ENCODE results near the gene HOXB3.
"Not testable (repeated sequence)": the region's sequence is repeated elsewhere in the genome, so short reads cannot be mapped to it uniquely, and the experiment has no call there.

Gene HOXB3

DNA sequence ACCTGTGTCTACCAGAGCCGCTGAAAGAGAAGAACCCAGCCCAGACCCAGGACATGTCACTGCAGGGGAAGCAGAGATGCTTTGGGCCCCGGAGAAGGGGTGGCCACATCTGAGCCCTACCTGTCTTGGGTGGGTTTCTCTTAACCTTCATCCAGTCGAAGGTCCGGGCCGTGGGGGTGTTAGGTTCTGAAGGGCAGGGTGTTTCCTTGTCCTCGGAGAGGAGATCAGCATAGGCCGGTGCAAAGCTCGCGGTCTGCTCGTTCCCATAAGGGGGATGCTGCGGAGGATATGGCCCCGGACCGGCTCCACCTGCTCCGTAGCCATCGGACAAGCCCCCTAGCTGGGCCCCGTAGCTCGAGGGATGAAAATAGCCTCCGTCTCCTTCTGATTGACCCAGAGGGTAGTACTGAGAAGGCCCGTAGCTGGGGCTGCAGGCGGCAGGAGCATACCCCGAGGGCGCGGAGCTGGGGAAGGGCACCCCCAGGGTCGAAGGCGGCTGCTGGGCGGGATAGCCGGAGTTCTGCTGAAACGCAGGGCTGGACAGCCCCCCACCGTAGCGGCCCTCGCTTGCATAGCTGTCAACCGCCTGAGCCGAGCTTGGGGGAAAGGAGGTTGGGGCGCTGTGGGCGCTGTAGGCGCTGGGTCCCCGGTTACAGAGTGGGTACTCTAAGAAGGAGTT lies 59.7 kb downstream of the HOXB3 start:
- DNase-seq (ENCODE audit: low read depth in 4 of 4, low spot score in 1 of 4), result no peak

DNA sequence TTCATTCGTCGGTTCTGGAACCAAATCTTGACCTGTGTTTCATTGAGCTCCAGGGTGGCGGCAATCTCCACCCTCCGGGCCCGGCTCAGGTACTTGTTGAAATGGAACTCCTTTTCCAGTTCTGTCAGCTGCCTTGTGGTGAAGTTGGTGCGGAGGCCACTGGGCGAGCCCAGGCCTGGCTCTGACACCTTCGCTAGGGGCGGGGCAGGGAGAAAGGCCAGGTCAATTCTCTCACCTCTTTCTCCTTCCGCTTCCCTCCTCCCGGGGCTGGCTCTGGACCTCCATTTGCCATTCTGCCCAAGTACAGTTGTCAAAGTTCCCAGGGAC lies 60.4 kb downstream of the HOXB3 start:
- DNase-seq (ENCODE audit: low read depth in 4 of 4, low spot score in 1 of 4), result no peak

DNA sequence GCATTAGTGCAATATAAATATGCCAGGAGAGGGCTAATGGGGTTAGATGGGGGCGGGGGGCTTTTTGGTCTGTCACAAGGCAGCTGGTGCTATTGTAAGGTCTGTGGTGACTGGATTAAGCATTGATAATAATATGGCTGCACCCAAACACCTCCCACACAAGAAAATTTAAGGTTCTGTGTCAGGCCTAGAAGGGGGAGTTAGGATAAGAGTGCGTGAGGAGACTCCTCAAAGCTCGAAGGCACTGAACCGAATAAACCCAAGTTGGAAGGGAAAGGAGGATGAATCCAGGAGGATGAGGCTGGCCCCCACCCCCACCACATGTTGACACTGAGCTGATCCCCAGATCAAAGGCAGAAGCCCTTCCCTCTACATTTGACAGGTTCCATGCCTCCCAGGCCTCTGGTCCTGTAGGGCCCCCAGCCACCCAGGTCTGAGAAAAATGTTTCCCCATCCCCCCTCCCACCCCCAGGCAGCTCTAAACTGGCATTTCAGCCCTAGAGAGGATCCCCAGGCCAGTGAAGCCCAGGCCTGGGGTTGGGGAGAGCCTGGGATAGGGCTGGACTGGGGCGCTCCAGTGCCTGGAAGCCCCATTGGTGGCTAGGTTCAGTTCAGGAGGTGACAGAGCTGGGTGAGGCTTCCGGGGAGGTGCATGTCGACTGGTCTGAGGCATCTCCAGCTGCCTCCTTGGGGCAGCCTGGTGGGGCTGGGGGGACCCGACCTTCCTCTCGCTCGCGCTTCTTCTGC lies 60.9 kb downstream of the HOXB3 start:
- no peak for DNase-seq (ENCODE audit: low read depth in 4 of 4, low spot score in 1 of 4)

DNA sequence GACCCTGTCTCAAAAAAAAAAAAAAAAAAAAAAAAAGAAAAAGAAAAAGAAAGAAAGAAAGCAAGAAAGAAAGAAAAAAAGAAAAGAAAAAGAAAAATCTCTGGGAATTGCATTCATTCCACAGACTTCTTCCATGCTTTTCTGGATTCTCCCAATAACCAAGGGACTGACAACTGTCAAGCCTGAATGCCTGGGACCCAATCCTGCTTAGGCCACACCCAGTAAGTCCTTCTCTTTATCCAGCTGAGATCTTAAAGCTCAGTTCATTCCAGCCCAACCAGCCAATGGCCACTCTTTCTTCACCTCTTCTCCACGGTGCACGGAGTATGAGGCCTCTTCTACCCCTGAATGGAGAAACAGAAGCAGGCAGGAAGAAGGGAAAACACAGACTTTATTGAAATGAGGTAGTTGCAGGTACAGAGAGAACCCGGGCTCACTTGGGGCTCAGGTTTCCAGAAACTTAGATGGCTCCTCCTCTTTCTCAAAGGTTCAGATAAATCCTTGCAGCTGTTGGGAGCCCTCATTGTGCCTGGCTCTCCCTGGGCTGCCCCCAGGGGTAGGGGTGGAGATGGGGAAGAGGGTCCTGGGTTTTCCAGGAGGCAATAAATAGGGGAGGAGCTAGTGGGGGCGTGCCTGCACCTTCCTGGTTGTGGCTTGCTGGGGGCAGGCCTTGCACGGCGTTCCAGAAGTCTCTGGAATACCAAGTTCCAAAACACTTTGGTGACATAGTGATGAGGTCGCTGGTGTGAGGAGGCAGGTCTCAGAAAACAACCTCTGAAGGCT lies 61.7 kb downstream of the HOXB3 start:
- DNase-seq (ENCODE audit: low read depth in 4 of 4, low spot score in 1 of 4), result no peak

DNA sequence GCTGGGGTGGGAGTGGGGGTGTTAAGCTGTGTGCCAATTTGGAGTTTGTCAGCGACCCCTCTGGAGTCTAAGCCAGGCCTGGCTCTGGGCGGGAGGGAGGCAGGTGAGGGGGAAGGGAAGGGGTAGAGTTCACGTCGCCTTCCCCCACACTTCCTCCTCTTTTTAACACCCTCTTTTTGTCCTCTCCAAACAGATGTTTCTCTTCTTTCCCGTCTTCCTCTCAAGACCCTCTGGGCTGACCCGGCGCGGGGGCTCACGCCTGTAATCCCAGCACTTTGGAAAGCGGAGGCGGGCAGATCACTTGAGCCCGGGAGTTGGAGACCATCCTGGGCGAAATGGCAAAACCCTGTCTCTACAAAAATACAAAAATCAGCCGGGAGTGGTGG lies 62.5 kb downstream of the HOXB3 start:
- DNase-seq (ENCODE audit: low read depth in 4 of 4, low spot score in 1 of 4), result no peak

DNA sequence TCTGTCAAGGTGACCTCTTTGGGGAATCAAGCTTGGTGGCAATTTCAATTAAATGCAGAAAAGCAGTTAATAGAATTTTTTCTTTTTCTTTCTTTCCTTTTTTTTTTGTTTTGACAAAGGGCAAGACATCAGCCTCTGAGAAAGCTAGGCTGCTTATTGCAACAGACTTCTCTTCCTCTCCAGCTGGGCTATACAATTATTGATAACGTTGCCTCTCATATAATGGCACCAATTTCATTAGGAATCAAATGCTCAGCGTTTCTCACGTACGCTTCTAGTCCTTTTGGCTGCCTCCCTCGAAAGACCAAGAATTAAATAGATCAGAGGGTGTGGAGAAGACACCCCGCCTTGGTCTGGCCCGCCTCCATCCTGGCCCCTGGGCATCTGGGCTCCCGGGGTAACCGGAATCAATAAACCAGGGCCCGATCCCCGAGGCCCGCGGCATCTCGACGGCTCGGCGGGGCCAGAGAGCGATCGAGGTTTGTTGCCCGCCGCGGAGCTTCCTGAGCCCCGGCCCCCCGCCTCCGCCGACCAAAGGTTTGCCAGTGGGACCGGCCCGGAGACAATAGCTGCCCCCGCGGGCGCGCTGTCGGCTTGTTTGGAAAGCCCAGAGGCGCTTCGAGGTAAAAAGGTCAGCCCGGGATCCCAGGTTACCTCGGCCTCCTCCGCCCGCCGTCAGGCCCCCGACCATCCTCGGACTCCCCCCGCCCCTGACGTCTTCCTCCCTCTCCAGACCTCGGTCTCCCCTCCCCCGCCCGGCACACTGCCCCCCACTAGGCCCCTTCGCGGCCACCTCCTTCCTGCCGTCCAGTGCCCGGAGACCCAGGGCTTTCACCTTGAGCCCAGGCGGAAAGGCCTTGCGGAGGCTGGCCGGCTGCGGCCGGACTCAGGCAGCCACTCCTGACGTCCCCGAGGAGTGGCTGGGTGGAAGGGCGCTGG lies 63.2 kb downstream of the HOXB3 start:
- no peak for DNase-seq (ENCODE audit: low read depth in 4 of 4, low spot score in 1 of 4)

DNA sequence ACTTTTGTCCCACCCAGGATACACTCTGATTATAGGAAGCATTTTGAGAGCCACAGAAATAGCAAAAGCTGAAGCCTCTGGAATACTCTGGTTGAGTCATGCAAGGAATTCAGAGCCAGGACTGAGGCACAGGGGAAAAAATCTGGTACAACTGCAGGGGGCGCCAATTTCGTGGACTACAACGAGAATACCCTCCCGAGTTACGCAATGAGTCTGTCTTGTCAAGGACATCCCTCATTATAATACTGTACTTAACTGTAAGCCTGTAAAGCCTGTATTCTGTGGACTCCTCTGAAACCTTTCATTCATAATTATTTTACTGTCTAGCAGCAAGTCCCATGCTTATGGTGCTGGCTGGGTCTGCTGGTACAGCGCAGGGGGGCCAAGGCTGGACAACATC lies 67.0 kb downstream of the HOXB3 start:
- DNase-seq (ENCODE audit: low read depth in 4 of 4, low spot score in 1 of 4), result no peak

DNA sequence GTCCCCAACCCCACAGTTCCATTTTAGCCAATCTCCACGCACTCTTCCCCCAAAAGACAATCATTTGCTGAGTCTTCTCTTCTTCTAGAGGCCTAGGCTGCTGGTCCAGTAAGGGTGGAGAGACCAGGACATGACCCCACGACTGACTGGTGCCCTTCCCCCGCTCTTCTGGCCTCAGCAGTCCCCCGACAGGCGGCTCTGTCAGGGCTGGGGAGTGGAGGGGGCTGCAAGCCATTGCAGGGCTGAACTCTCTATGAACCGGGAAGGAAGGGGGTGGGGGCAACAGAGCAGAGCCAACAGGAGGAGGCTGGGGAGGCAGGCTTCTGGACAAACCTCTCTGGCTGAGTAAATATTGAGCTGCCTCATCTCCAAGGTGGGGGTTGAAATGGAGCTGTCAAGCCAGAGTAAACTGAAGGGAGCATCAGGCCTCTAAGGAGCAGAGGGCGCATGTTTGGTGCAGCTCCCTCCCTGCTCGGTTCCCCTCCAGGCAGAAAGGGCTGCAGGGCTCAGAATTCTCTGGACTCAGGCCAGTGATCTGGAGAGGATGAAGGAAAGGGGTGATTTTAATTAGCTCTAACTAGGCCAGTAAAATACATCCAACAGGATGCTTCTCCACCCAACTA lies 67.9 kb downstream of the HOXB3 start:
- no peak for DNase-seq (ENCODE audit: low read depth in 4 of 4, low spot score in 1 of 4)

DNA sequence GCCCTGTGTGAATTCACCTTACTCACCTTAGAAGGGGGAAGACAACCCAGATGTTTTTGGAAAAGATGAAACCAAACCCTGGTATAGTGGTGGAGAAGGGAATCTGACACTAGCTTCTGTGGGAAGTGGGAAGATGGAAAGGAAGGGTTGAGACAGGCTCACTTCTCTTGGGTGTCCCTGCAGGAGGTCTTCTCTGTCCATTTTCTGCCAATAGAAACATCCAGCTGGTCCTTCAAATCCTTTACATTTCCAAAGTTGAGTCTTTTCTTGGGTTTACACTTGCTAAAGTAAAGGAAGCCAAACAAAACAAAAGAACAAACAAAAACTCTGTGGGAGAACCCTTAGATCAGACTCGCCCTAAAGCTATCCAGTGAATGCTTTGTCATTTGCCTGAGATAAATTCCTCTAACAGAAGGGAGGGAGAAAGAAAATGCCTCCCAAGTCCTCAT lies 69.4 kb downstream of the HOXB3 start:
- no peak for DNase-seq (ENCODE audit: low read depth in 4 of 4, low spot score in 1 of 4)

DNA sequence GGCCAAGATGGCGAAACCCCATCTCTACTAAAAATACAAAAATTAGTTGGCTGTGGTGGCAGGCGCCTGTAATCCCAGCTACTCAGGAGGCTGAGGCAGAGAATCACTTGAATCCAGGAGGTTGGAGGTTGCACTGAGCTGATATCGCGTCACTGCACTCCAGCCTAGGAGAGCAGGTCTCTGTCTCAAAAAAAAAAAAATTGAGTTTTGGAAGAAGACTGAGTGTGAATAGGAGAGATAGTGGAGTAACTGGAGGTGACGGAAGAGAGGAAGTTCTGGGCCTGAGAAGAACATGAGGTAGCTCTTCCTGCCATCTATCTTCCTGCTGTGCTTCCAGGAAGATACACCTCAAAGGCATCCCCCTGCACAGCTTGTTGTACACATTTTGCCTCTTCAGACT lies 70.6 kb downstream of the HOXB3 start:
- no peak for DNase-seq (ENCODE audit: low read depth in 4 of 4, low spot score in 1 of 4)

DNA sequence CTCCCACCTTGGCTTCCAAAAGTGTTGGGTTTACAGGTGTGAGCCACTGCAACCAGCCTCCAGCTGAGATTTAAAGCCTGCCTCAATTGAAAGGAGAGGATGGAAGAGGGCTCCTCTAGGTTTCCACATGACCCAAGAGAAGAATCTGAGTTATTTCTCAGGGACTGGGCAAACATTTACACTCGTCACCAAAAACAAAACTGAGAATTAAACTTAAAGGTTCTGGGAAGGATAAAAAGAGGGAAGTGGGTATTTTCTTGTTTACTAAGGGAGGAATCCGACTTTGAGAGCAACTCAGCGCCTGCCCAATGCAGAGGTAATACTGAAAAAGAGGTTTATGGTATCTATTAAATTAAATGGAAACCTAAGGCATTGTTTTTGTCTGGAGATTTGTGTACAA lies 72.6 kb downstream of the HOXB3 start:
- no peak for DNase-seq (ENCODE audit: low read depth in 4 of 4, low spot score in 1 of 4)

DNA sequence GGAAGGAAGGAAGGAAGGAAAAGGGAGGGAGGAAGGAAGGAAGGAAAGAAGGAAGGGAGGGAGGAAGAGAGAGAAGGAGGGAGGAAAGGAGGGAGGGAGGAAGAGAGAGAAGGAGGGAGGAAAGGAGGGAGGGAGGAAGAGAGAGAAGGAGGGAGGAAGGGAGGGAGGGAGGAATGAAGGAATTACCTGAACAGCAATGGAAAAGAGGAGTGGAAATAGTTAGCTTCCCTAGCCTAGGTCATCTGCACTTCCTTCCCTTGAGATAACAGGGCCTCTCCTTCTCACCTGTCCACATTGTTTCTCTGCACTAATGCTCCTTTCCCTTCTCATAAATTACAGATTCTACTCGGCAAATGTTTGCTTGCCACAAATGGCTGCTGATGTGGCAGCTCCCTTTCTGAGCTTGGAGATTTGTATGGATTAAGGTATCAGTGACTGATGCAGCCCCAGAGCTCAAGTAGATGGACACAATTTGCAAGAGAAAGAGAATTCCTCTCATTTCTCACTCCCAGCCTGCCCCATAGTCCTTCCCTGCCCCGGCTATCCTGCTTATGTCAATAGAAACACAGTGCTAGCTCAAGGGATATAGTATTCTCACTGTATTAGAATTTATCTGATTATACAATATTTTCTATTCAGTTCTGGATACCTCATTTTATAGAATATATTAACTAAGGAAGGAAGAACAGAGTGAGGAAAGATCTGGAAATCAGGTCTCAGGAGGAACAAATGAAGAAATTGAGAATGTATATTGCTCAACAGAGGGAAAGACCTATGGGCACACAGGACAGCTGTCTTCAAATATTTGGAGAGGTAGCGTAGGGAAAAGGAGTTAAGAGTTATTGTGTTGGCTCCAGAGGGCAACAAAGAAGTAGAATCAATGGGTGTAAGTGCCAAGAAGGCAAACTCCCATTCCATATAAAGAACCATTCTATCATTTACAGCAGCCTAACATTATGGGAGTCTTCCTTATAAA lies 73.8 kb downstream of the HOXB3 start:
- no peak for DNase-seq (ENCODE audit: low read depth in 4 of 4, low spot score in 1 of 4)

DNA sequence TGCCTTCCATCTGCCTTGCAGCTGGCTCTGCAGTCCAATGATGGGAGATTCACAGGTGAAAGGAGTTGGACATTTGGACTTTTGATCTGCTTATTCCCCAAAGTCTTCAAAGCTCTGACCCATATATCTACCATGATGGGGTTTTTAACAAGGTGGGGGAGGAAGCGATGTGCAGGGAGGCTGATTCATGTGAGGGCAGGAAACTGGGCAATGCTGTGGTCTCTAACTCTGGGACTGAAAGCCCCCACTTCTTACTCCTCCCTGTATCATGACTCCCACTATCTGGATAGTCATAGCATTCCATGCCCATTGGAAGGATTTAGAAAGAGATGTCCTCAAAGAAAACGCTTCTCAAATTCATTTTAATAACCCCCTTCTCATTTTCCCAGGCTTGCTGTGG lies 75.6 kb downstream of the HOXB3 start:
- no peak for DNase-seq (ENCODE audit: low read depth in 4 of 4, low spot score in 1 of 4)

DNA sequence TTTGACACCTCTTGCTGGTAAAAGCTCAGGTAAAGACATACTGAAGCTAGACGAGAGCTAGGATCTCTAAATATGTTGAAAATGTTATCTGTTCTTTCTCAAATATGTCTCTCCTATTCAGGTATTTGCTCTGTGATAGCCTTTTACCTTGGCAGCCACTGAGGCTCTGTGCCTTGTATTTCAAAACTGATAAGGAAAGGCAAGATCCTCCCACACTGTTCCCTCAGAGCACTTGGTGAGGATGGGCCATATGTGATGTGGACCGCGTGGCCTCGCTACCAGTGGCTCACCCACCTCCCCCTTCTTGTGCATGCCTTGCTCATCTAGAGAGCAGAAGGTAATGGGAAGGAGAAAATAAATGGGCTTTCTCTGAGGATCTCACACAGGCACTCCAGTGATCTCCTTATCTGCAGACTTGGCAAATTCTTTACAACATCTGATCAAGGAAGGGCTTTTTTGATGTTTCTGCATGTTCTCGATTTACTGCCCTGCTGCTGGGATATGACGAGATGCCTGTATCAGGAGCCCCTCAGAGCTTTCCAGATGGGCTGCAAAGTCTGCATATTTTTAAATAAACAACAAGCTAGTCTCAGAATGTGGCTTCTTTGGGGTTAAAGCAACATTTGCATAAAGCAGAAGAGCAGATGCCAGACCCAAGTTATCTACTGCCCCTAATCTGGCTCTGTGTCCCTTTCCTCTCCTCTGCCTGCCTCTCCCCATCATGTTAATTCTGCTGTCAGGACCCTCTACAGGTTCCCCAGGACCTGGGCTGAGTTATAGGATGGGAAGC lies 76.2 kb downstream of the HOXB3 start:
- DNase-seq (ENCODE audit: low read depth in 4 of 4, low spot score in 1 of 4), result no peak

DNA sequence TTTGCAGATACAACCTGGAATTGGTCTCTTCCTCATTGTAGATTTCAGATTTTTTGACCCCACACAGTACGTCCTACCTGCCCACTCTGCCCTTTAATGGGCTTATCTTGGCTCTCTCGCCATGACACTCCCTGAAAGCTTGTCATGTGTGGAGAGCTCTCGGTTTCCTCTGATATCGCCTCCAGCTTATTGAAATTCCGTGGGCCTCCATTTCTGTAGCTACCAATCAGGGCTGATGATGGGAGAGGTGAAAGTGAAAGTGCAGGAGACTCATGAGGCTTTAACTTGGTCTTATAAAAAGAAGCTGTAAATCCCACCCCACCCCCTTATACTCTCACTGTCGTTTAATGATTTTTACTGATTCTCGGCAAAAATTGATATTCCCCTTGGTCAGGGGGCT lies 76.9 kb downstream of the HOXB3 start:
- no peak for DNase-seq (ENCODE audit: low read depth in 4 of 4, low spot score in 1 of 4)

DNA sequence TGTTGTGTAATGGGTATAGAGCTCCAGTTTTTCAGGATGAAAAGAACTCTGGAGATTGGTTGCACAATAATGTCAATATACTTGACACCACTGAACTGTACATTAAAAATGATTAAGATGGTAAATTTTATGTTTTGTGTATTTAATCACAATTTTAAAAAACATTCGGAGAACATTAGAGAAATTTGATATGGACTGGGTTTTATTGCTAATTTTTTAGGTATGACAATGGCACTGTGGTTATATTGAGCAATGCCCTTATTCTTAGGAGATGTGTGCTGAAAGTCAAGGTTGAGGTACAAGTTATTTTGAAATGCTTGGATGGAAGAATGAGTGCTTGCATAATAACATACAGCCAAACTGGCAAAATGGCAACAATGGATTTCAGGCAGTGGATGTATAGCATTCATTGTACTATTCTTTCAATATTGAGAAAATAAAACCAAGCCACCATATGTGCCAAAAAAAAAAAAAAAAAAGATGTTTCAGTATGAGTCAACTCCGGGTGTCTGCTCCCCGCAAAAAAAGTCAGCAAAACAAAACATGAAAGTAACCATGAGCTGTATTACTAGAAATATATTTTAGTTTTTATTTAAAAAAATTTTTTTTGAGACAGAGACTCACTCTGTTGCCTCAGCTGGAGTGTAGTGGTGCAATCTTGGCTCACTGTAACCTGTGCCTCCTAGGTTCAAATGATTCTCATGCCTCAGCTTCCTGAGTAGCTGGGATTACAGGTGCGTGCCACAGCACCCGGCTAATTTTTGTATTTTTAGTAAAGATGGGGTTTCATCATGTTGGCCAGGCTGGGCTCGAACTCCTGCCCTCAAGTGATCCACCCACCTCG lies 79.1 kb downstream of the HOXB3 start:
- DNase-seq (ENCODE audit: low read depth in 4 of 4, low spot score in 1 of 4), result no peak

DNA sequence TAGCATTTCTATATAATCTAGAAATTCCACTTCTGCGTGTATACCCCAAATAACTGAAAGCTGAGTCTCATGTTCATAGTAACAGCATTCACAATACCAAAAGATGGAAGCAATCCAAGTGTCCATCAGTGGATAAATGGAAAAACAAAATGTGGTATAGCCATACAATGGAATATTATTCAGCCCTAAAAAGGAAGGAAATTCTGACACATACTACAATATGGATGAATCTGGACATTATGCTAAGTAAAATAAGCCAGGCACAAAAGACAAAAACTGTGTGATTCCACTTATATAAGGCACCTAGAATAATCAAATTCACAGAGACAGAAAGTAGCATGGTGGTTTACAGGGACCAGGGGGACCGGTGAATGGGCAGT lies 79.7 kb downstream of the HOXB3 start:
- no peak for DNase-seq (ENCODE audit: low read depth in 4 of 4, low spot score in 1 of 4)

DNA sequence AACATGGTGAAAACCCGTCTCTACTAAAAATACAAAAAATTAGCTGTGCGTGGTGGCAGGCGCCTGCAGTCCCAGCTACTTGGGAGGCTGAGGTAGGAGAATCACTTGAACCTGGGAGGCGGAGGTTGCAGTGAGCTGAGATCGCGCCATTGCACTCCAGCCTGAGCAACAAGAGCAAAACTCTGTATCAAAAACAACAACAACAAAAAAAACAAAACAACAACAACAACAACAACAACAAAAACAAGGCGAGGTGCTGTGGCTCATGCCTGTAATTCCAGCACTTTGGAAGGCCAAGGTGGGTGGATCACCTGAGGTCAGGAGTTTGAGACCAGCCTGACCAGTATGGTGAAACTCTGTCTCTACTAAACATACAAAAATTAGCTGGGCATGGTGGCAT lies 80.3 kb downstream of the HOXB3 start:
- DNase-seq (ENCODE audit: low read depth in 4 of 4, low spot score in 1 of 4), result not testable (repeated sequence)
